GM19397 (cell line): ENCODE data around the gene PLK4.
"Not testable (repeated sequence)": the region's sequence is repeated elsewhere in the genome, so short reads cannot be mapped to it uniquely, and the experiment has no call there.

Experiments
- ATAC-seq: cut with Tn5 transposase; IDR thresholded peaks from one replicate; pipeline ENCODE4 v1.9.1; 2021; ENCODE audit warnings: mild to moderate bottlenecking, moderate library complexity; ENCODE audit not compliant: unreplicated experiment

Gene PLK4

GRCh38 chr4:127899682-127900081, 19.0 kb downstream of the PLK4 start:
- not testable (repeated sequence) for ATAC-seq

GRCh38 chr4:127905029-127905428, 24.3 kb downstream of the PLK4 start:
- no peak for ATAC-seq

- ATAC-seq, result no peak
Observed at GRCh38 chr4:127916512-127916911, 35.8 kb downstream of the PLK4 start.

- ATAC-seq, result no peak
Observed at GRCh38 chr4:127917151-127917550, 36.5 kb downstream of the PLK4 start.

GRCh38 chr4:127920521-127920920, 39.8 kb downstream of the PLK4 start:
- ATAC-seq, result no peak

GRCh38 chr4:127922226-127922625, 41.5 kb downstream of the PLK4 start:
- no peak for ATAC-seq

GRCh38 chr4:127925720-127926119, 45.0 kb downstream of the PLK4 start:
- ATAC-seq, result not testable (repeated sequence)

- no peak for ATAC-seq
Observed at GRCh38 chr4:127930175-127930574, 49.5 kb downstream of the PLK4 start.

- not testable (repeated sequence) for ATAC-seq
Observed at GRCh38 chr4:127931836-127932235, 51.1 kb downstream of the PLK4 start.

GRCh38 chr4:127936974-127937373, 56.3 kb downstream of the PLK4 start:
- no peak for ATAC-seq
